ENCODE measurements around the gene LEKR1. TPM values are rescaled to one million over a fixed set of nuclear protein-coding genes. Genes with fewer than 3 reads are reported as not detected.

LEKR1 gene
- polyA plus RNA-seq, 4 donors, result 0.59 to 4.1 (median 2.4) TPM

DNA sequence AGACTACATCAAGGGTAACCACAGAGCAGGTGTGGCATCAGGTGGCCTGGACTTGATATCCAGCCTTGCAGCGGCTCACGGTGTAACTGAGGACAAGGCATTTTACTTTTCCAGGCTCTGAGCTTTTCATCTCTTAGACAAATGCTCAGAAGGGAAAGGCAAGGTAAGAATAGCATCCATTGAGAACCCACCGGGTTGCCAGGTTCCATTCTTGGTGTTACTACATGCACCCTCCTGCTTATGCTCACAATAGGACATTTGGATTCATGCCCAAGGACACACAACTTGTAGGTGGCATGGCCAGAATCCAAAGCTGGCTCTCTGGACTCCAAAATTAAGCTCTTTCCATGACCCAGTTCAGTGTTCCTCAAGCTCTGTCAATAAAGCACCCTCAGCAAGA is 248.3 kb downstream of the LEKR1 start:
- DNase-seq (ENCODE audit: low read depth in 4 of 4, low spot score in 3 of 4), result no peak

GRCh38 chr3:157074981-157075380 is 248.8 kb downstream of the LEKR1 start:
- DNase-seq (ENCODE audit: low read depth in 4 of 4, low spot score in 3 of 4), result no peak

DNA sequence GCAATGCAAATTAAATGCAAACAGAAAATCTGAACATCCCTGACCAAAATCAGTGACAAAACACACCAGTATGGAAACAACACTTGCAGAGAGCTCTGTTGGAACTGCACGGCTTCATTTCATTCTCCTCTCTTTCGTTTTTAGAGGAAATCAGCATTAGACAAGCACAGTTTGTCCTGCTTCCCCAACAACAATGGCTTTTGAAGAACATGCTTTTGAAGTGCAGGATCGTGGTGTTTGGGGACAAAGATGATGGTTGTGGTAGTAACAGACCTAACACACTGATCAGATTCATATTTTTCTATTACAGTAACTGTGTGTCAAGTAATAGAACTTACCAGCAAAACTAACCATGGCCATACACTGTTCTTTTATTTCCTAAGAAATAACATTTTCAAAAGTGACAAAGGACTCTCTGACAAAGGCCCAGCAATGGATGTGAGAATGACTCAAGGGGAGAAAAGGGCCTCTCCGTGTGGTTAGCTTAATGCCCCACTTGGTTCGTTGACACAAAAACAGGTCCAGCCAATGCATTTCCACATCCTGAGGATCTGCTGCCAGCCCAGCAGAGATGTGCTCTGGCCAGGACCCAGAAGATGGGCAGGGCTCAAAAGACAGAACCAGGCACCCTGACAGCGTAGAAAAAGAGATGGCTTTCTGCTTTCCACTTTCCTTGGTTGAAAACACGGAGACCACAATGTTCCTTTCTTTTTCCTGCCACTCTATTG is 249.7 kb downstream of the LEKR1 start:
- no peak for DNase-seq (ENCODE audit: low read depth in 4 of 4, low spot score in 3 of 4)

DNA sequence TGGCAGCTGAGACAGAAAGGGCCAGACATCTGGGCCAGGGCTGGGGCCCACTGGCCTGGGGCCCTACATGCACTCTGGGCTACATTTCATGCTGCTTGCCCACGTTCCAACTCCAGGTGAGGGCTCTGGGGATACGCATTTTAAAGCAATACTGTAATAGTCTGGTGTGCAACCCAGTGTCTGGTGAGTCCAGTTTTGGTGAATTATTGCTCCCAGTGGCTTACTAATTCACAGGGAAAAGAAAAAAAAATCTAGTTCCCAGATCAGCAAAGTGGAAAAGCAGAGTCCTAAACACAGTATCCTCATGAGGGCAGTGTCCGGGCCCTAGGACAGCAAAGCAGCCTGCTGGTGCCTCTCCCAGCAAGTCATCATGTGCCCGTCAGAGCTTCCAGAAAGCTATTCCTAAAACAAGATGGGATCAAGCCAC is 251.4 kb downstream of the LEKR1 start:
- peak in 1 of 4 donors; percentile 41 for DNase-seq (ENCODE audit: low read depth in 4 of 4, low spot score in 3 of 4)

- DNase-seq (ENCODE audit: low read depth in 4 of 4, low spot score in 3 of 4), result no peak
Measured at GRCh38 chr3:157078131-157078810, 252.1 kb downstream of the LEKR1 start.

GRCh38 chr3:157078811-157079185 is 252.6 kb downstream of the LEKR1 start:
- DNase-seq (ENCODE audit: low read depth in 4 of 4, low spot score in 3 of 4), result no peak

DNA sequence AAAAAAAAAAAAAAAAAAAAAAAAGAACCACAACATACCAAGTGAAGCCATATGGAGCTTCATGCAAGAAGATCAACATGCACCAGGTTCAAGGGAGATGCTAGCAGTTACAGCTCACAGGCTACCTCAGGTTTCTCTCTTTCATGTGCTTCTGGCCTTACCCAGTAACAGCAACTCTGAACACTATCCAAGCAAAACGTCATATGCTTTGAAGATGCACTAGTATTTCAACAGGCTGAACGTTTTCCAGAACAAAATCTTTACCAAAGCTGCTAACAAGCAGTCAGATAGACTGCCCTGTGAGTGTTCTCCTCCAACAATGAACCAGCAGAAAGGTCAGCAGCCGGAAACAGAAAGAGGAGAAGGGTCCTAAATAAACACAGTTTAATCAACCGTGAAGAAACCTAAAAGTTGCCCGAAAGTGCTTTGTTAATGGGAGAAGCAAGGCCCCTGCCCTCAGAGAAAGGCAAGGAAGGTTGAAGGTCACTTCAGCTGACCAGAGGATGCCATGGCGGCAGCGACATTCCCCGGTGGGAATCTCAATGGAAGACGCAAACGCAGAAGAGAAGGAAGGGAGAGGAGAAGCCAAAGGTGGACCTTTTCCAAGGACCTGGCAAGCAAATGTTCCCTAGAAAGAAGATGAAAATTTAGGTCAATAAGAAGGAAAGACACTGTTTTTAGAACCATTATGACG is 253.7 kb downstream of the LEKR1 start:
- no peak for DNase-seq (ENCODE audit: low read depth in 4 of 4, low spot score in 3 of 4)

- peak; percentile 70 to 84 (median 74) for DNase-seq (ENCODE audit: low read depth in 4 of 4, low spot score in 3 of 4)
Measured at GRCh38 chr3:157081626-157082210, 255.6 kb downstream of the LEKR1 start.

GRCh38 chr3:157082305-157082982 is 256.3 kb downstream of the LEKR1 start:
- no peak for DNase-seq (ENCODE audit: low read depth in 4 of 4, low spot score in 3 of 4)

GRCh38 chr3:157083824-157084223 is 257.7 kb downstream of the LEKR1 start:
- DNase-seq (ENCODE audit: low read depth in 4 of 4, low spot score in 3 of 4), result no peak

- DNase-seq (ENCODE audit: low read depth in 4 of 4, low spot score in 3 of 4), result no peak
Measured at GRCh38 chr3:157086060-157086750, 260.1 kb downstream of the LEKR1 start.

DNA sequence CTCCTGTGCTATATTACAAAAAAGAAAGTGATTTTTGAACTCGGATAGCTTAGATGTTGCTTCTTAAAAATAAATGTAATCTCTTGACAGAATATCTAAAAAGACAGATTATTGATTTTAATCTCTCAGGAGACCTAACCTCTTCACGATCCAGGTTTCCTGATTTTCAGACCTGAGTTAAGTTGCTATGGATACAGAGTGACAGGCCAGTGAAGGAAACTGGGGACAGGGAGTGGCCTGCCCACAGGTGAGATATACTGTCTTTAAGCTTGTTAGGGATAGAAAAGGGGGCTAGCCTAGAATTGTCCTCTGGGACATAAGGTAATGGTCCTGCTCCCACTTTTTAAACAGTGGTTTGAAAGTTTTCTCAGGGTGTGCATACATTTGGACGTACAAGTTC is 260.6 kb downstream of the LEKR1 start:
- no peak for DNase-seq (ENCODE audit: low read depth in 4 of 4, low spot score in 3 of 4)

GRCh38 chr3:157087373-157087772 is 261.2 kb downstream of the LEKR1 start:
- no peak for DNase-seq (ENCODE audit: low read depth in 4 of 4, low spot score in 3 of 4)

GRCh38 chr3:157087780-157088600 is 261.8 kb downstream of the LEKR1 start:
- DNase-seq (ENCODE audit: low read depth in 4 of 4, low spot score in 3 of 4), result peak in 1 of 4 donors; percentile 54

DNA sequence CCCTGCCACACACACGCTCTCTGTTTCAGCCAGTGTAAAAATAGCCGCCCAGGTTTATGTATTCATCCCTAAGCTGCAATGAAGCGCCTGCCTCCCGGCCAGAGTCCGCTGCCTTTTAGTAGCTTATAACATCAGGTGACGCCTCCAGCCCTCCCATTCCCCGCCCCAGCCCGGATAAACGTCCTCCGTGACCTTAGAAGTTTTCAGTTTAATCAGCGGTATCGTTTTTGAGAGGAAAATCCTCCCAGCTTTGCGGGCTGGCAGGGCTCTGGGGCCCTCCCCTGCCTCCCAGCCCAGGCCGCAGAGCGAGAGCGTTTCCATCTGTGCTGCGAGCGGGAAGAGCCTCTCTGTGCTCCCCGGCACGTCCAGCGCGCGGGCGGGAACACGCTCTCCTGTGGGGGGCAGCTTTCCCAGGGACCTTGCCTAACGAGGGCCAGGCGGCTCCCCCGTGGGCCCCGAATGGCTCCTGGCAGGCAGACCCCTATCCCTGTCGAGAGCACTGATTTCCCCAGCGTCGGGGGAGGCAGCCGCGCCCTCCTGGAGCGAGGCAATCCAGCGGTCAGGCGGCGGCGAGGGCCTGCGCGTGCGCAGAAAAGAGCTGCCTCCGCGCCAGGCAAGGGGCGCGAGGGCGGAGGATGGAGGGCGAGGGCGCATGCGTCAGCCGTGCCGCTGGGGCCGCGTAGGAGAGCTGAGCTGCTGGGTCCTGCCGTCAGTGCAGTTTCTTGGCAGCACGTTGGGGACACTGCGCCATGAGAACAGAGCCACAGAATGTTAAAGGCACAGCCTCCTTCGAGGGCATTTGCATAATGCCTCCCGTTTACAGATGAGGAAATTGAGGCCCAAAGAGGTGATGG is 262.7 kb downstream of the LEKR1 start:
- DNase-seq (ENCODE audit: low read depth in 4 of 4, low spot score in 3 of 4), result peak; percentile 88 to 92 (median 90)

- no peak for DNase-seq (ENCODE audit: low read depth in 4 of 4, low spot score in 3 of 4)
Measured at GRCh38 chr3:157089455-157090221, 263.5 kb downstream of the LEKR1 start.

DNA sequence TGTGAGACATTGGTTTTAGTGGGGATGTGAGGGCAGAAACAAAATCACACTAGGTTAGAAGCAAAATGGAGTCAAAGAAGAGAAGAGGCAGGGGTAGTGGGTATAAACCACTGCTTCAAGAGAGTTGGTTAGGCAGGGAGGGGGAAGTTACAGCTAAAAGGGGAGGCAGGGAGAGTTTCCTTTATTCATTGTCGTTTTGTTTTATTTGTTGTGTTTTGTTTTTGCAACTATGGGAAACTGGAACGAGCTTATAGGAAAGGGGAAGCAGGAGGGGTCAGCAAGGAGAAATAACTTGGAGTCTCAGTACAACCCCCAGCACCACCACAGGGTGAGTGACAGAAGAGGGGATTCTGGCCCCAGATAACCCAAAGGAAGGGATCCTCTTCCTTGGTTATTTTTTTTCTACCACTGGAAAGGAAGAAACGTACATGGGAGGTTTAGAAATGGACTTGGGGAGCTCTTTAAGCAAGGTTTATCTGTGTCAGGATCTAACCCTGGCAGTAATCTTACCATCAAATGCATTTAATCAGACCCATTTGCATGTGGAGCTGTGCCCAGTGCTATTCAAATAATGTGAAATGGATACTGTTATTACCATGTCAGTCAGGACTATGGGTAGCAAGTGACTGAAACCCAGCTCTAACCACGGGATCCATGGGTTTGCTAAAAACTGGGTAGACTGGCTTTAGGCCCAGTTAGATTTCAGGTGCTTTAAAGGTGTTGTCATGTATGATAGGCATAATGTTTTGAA is 265.1 kb downstream of the LEKR1 start:
- no peak for DNase-seq (ENCODE audit: low read depth in 4 of 4, low spot score in 3 of 4)
